ENCODE data around the gene KCNQ5.

DNA sequence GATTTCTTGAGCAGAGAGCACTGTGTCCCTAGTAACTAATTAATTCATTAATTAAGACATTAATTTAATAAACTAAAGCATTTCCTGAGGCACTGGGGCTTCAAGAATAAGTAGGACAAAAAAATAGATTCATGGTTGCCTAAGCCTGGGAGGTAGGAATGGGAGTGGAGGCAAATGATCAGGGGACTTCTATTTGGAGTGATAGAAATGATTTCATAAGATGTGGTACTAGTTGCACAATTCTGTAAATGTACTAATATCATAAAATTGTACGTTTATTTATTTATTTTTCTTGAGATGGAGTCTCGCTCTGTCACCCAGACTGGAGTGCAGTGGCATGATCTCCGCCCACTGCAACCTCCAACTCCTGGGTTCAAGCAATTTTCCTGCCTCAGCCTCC, 316.2 kb downstream of the KCNQ5 start:
- TF ChIP-seq, protein P1, sequence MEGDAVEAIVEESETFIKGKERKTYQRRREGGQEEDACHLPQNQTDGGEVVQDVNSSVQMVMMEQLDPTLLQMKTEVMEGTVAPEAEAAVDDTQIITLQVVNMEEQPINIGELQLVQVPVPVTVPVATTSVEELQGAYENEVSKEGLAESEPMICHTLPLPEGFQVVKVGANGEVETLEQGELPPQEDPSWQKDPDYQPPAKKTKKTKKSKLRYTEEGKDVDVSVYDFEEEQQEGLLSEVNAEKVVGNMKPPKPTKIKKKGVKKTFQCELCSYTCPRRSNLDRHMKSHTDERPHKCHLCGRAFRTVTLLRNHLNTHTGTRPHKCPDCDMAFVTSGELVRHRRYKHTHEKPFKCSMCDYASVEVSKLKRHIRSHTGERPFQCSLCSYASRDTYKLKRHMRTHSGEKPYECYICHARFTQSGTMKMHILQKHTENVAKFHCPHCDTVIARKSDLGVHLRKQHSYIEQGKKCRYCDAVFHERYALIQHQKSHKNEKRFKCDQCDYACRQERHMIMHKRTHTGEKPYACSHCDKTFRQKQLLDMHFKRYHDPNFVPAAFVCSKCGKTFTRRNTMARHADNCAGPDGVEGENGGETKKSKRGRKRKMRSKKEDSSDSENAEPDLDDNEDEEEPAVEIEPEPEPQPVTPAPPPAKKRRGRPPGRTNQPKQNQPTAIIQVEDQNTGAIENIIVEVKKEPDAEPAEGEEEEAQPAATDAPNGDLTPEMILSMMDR (IDR thresholded peaks at IDR 0.05): no peak
- TF ChIP-seq EP300 (IDR thresholded peaks at IDR 0.05) (no peak), POLR2A (IDR thresholded peaks at IDR 0.05) (no peak)
